HepG2 (cell line): ENCODE measurements around the gene PWP1. TPM values are rescaled to one million over a fixed set of nuclear protein-coding genes. Genes with fewer than 3 reads are reported as not detected.

Source experiments
- AKAP8 ChIP-seq: sonication (generic); formaldehyde crosslinking; IDR thresholded peaks from 2 replicates; pipeline ENCODE4 v1.5.1; 2020; ENCODE audit warnings: mild to moderate bottlenecking, missing genetic modification reagents
- ESRRA ChIP-seq: sonication (generic); formaldehyde crosslinking; IDR thresholded peaks from 2 replicates; pipeline ENCODE4 v1.5.1; 2020; ENCODE audit warnings: mild to moderate bottlenecking, low read depth, missing genetic modification reagents
- GPBP1L1 ChIP-seq: sonication (generic); formaldehyde crosslinking; IDR thresholded peaks from 2 replicates; pipeline ENCODE4 v1.5.0; 2020; ENCODE audit warnings: mild to moderate bottlenecking, missing genetic modification reagents
- HINFP ChIP-seq: sonication (generic); formaldehyde crosslinking; IDR thresholded peaks from 2 replicates; pipeline ENCODE4 v1.4.0; 2020; ENCODE audit warnings: low read depth, mild to moderate bottlenecking, missing genetic modification reagents
- JARID2 ChIP-seq: sonication (generic); formaldehyde crosslinking; IDR thresholded peaks from 2 replicates; pipeline ENCODE4 v1.8.1; 2023; ENCODE audit warnings: missing genetic modification reagents, inconsistent platforms; ENCODE audit not compliant: insufficient replicate concordance
- KAT7 ChIP-seq: IDR thresholded peaks from 2 replicates; pipeline ENCODE4 v1.6.1; 2018; ENCODE audit warnings: borderline replicate concordance, missing compliant biosample characterization
- KMT2A ChIP-seq: sonication (generic); formaldehyde crosslinking; IDR thresholded peaks from 2 replicates; pipeline ENCODE4 v1.4.0; 2020; ENCODE audit warnings: missing genetic modification reagents
- NFKB2 ChIP-seq: sonication (generic); formaldehyde crosslinking; IDR thresholded peaks from 2 replicates; pipeline ENCODE4 v1.4.0; 2020; ENCODE audit warnings: missing genetic modification reagents, borderline replicate concordance
- RAD51 ChIP-seq: fragments of 450-650 bp; IDR thresholded peaks from 2 replicates; pipeline ENCODE4 v1.6.1; 2016; ENCODE audit warnings: borderline replicate concordance
- RBFOX2 ChIP-seq: fragments of 200-400 bp; formaldehyde crosslinking; IDR thresholded peaks from 2 replicates; pipeline ENCODE4 v1.6.1; 2017; ENCODE audit warnings: low read depth, mild to moderate bottlenecking, low read length
- RNF219 ChIP-seq: sonication (generic); formaldehyde crosslinking; IDR thresholded peaks from 2 replicates; pipeline ENCODE4 v1.5.0; 2020; ENCODE audit warnings: mild to moderate bottlenecking, missing genetic modification reagents
- SIN3B ChIP-seq: fragments of 150-350 bp; IDR thresholded peaks from 2 replicates; pipeline ENCODE4 v1.6.1; 2014; ENCODE audit warnings: low read length
- TCF12 ChIP-seq, 2 experiments: fragments of 450-650 bp in 1 of 2; sonication (generic) in 1 of 2; formaldehyde crosslinking in 1 of 2; IDR thresholded peaks; 2 replicates each; pipeline versions ENCODE4 v1.6.1 to v1.8.0; 2017 to 2022; ENCODE audit warnings: antibody characterized with exemption in 1 of 2, mild to moderate bottlenecking in 1 of 2, missing genetic modification reagents in 1 of 2, moderate library complexity in 1 of 2
- ZKSCAN8 ChIP-seq: IDR thresholded peaks from 2 replicates; pipeline ENCODE4 v1.6.1; 2016; ENCODE audit warnings: borderline replicate concordance, missing genetic modification reagents, missing compliant biosample characterization
- ZNF136 ChIP-seq: sonication (generic); formaldehyde crosslinking; IDR thresholded peaks from 2 replicates; pipeline ENCODE4 v1.8.1; 2022; ENCODE audit warnings: low read depth, mild to moderate bottlenecking, moderate library complexity, missing genetic modification reagents
- ZNF550 ChIP-seq: sonication (generic); formaldehyde crosslinking; IDR thresholded peaks from 2 replicates; pipeline ENCODE4 v1.4.0; 2020; ENCODE audit warnings: mild to moderate bottlenecking, missing genetic modification reagents, borderline replicate concordance
- ZNF670 ChIP-seq: sonication (generic); formaldehyde crosslinking; IDR thresholded peaks from 2 replicates; pipeline ENCODE4 v1.8.0; 2022; ENCODE audit warnings: mild to moderate bottlenecking, missing genetic modification reagents, borderline replicate concordance
- ZNF891 ChIP-seq: sonication (generic); formaldehyde crosslinking; IDR thresholded peaks from 2 replicates; pipeline ENCODE4 v1.5.0; 2020; ENCODE audit warnings: mild to moderate bottlenecking, missing genetic modification reagents
- ZSCAN31 ChIP-seq: sonication (generic); formaldehyde crosslinking; IDR thresholded peaks from 2 replicates; pipeline ENCODE4 v1.5.0; 2020; ENCODE audit warnings: low read depth, mild to moderate bottlenecking, missing genetic modification reagents
- polyA plus RNA-seq, 8 experiments: library from polyadenylated mRNA; depleted of rRNA in 3 of 8; stranded (reverse) in 7 of 8; unstranded in 1 of 8; fragments of >200 nt; fragmentation: Illumina TruSeq in 4 of 8; extraction: Trizol in 4 of 8; gene quantifications; 2 replicates each; pipeline versions ENCODE4 v1.2.1 to v1.2.3, GENCODE V29; 2011 to 2016; ENCODE audit warnings: low read depth in 4 of 8, missing spikeins in 1 of 8, mixed read lengths in 1 of 8; ENCODE audit not compliant: insufficient read depth in 1 of 8
- total RNA-seq, 5 experiments: library from RNA; depleted of rRNA; stranded (reverse); fragments of >200 nt; fragmentation: Illumina TruSeq; extraction: Trizol; gene quantifications; 2 replicates each; pipeline ENCODE4 v1.2.3, GENCODE V29; 2016; ENCODE audit warnings: low read depth in 1 of 5
- TF ChIP-seq, protein P1 (sequence below), 2 experiments: sonication (generic) in 1 of 2; formaldehyde crosslinking in 1 of 2; IDR thresholded peaks; 2 replicates each; pipeline versions ENCODE4 v1.5.1 to v1.6.1; 2011 to 2020; ENCODE audit warnings: borderline replicate concordance in 1 of 2, low read depth in 1 of 2, low read length in 1 of 2, mild to moderate bottlenecking in 1 of 2, missing genetic modification reagents in 1 of 2, moderate library complexity in 1 of 2

PWP1 gene
- total and polyA plus RNA-seq, 2 of the 13 experiments (the other 11 are each of a cell fraction or from before 2014, with no cell fraction given): 65.9 to 70.2 TPM

DNA sequence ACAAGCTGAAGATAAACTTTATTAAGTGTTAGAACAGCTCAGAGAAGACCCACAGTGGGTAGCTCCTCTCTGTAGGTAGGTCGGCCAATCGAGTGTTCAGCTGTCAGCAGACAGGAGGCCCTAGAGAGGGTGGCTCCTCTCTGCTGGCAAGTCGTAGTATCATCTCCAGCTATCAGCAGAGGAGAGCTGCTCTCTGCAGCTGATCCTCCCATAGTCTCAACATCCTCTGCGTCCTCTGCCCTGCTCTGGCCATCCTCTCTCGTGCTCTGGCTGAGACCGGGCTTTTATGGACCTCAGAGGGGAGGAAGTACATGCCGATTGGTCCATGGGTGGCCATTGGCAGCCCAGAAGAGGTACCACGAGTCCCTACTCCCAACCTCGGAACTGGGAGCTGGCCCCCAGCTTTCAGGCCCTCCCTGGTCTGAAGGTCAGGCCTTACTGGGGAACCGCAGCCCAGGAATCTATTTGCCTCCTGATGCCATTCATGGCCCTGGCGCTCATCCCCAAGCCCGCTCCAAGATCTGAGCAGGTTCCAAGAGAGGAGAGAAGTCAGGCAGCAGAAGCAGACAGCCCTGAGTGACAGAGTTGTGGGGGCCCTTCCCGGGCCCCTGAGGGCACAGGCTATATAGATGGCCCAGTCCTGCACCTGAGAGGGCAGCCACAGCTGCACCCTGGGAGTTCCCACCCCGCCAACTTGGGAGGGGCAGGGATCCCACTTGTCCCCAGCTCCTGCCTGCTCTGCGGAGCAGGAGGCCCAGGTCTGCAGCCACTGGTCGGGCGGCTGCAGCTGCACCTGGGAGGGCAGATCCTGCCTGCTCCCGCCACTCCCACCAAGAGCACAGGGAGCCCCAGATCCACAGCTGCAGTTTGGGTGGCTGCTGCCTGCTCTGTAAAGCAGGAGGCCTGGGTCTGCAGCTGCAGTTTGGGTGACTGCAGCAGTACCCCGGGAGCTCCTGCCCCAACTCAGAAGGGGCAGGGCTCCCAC lies 3.5 kb upstream of the PWP1 start (continued):
- TF ChIP-seq NFKB2 (peak; percentile 52; the same call in 1 of the 2 replicates), GPBP1L1 (no peak), ZKSCAN8 (CRISPR knock-in tag) (peak; percentile 42; the same call in 1 of the 2 replicates), ZNF670 (peak; percentile 84), RNF219 (no peak), KAT7 (CRISPR knock-in tag) (no peak), HINFP (no peak; the same call in 1 of the 2 replicates), ZSCAN31 (CRISPR knock-in tag) (no peak), ESRRA (CRISPR knock-in tag) (0 out of 2 replicates have a peak, but pooled peaks have one; percentile 24), TCF12 (IDR thresholded peaks at IDR 0.05) (no peak), TCF12 (CRISPR knock-in tag; IDR thresholded peaks at IDR 0.05) (no peak), SIN3B (no peak), ZNF550 (no peak), KMT2A (CRISPR knock-in tag) (peak; percentile 0; the same call in 1 of the 2 replicates), ZNF891 (CRISPR knock-in tag) (no peak), RBFOX2 (peak; percentile 45; the same call in 1 of the 2 replicates), RAD51 (no peak), AKAP8 (CRISPR knock-in tag) (no peak), ZNF136 (CRISPR knock-in tag) (0 out of 2 replicates have a peak, but pooled peaks have one; percentile 41), JARID2 (no peak)
- TF ChIP-seq, protein P1, sequence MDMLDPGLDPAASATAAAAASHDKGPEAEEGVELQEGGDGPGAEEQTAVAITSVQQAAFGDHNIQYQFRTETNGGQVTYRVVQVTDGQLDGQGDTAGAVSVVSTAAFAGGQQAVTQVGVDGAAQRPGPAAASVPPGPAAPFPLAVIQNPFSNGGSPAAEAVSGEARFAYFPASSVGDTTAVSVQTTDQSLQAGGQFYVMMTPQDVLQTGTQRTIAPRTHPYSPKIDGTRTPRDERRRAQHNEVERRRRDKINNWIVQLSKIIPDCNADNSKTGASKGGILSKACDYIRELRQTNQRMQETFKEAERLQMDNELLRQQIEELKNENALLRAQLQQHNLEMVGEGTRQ (IDR thresholded peaks at IDR 0.05; ENCODE audit: low read depth, low read length): peak; percentile 82
- TF ChIP-seq, protein P1 (CRISPR knock-in tag; IDR thresholded peaks at IDR 0.05; ENCODE audit: borderline replicate concordance): peak; percentile 86; the same call in 1 of the 2 replicates
